HepG2 (cell line): ENCODE results near the gene ABCA2. TPM values are rescaled to one million over a fixed set of nuclear protein-coding genes. Genes with fewer than 3 reads are reported as not detected.

Experiments used
- FOSL2 ChIP-seq: sonication (generic); formaldehyde crosslinking; IDR thresholded peaks from 2 replicates; pipeline ENCODE4 v1.4.0; 2020; ENCODE audit warnings: missing genetic modification reagents
- MYNN ChIP-seq: sonication (generic); formaldehyde crosslinking; IDR thresholded peaks from 2 replicates; pipeline ENCODE4 v1.4.0; 2020; ENCODE audit warnings: mild to moderate bottlenecking, low read depth, missing genetic modification reagents
- MZF1 ChIP-seq: sonication (generic); formaldehyde crosslinking; IDR thresholded peaks from 2 replicates; pipeline ENCODE4 v1.8.1; 2023; ENCODE audit warnings: mild to moderate bottlenecking, missing genetic modification reagents, borderline replicate concordance
- NR2F6 ChIP-seq, 2 experiments: IDR thresholded peaks; 2 replicates each; pipeline ENCODE4 v1.6.1; 2016; ENCODE audit warnings: antibody characterized with exemption in 1 of 2, mild to moderate bottlenecking in 1 of 2
- RXRA ChIP-seq: sonication (generic); formaldehyde crosslinking; IDR thresholded peaks from 2 replicates; pipeline ENCODE4 v1.5.1; 2020; ENCODE audit warnings: missing genetic modification reagents
- TRAFD1 ChIP-seq: sonication (generic); formaldehyde crosslinking; IDR thresholded peaks from 2 replicates; pipeline ENCODE4 v1.5.1; 2020; ENCODE audit warnings: missing genetic modification reagents, mild to moderate bottlenecking, borderline replicate concordance
- ZBTB3 ChIP-seq: sonication (generic); formaldehyde crosslinking; IDR thresholded peaks from 2 replicates; pipeline ENCODE4 v1.4.0; 2020; ENCODE audit warnings: low read depth, mild to moderate bottlenecking, moderate library complexity, missing genetic modification reagents, borderline replicate concordance
- ZNF10 ChIP-seq: sonication (generic); formaldehyde crosslinking; IDR thresholded peaks from 2 replicates; pipeline ENCODE4 v1.4.0; 2020; ENCODE audit warnings: mild to moderate bottlenecking, low read depth, missing genetic modification reagents, borderline replicate concordance
- ZNF138 ChIP-seq: sonication (generic); formaldehyde crosslinking; IDR thresholded peaks from 2 replicates; pipeline ENCODE4 v1.5.0; 2020; ENCODE audit warnings: mild to moderate bottlenecking, low read depth, missing genetic modification reagents
- ZNF282 ChIP-seq: fragments of 450-650 bp; IDR thresholded peaks from 2 replicates; pipeline ENCODE4 v1.6.1; 2018; ENCODE audit not compliant: partially characterized antibody
- ZNF382 ChIP-seq: sonication (generic); formaldehyde crosslinking; IDR thresholded peaks from 2 replicates; pipeline ENCODE4 v1.5.0; 2020; ENCODE audit warnings: missing genetic modification reagents, mild to moderate bottlenecking, borderline replicate concordance
- ZNF44 ChIP-seq: sonication (generic); formaldehyde crosslinking; IDR thresholded peaks from 2 replicates; pipeline ENCODE4 v1.5.1; 2020; ENCODE audit warnings: mild to moderate bottlenecking, missing genetic modification reagents
- ZNF552 ChIP-seq: sonication (generic); formaldehyde crosslinking; IDR thresholded peaks from 2 replicates; pipeline ENCODE4 v1.9.0; 2022; ENCODE audit warnings: missing genetic modification reagents, mild to moderate bottlenecking, borderline replicate concordance
- ZNF572 ChIP-seq: sonication (generic); formaldehyde crosslinking; IDR thresholded peaks from 2 replicates; pipeline ENCODE4 v1.5.1; 2020; ENCODE audit warnings: mild to moderate bottlenecking, missing genetic modification reagents
- ZSCAN21 ChIP-seq: sonication (generic); formaldehyde crosslinking; IDR thresholded peaks from 2 replicates; pipeline ENCODE4 v1.8.0; 2022; ENCODE audit warnings: mild to moderate bottlenecking, missing genetic modification reagents, moderate library complexity, borderline replicate concordance
- ZUFSP ChIP-seq: sonication (generic); formaldehyde crosslinking; IDR thresholded peaks from 2 replicates; pipeline ENCODE4 v1.9.0; 2021; ENCODE audit warnings: missing genetic modification reagents, mild to moderate bottlenecking, borderline replicate concordance
- polyA plus RNA-seq, 8 experiments: library from polyadenylated mRNA; depleted of rRNA in 3 of 8; stranded (reverse) in 7 of 8; unstranded in 1 of 8; fragments of >200 nt; fragmentation: Illumina TruSeq in 4 of 8; extraction: Trizol in 4 of 8; gene quantifications; 2 replicates each; pipeline versions ENCODE4 v1.2.1 to v1.2.3, GENCODE V29; 2011 to 2016; ENCODE audit warnings: low read depth in 4 of 8, missing spikeins in 1 of 8, mixed read lengths in 1 of 8; ENCODE audit not compliant: insufficient read depth in 1 of 8
- total RNA-seq, 5 experiments: library from RNA; depleted of rRNA; stranded (reverse); fragments of >200 nt; fragmentation: Illumina TruSeq; extraction: Trizol; gene quantifications; 2 replicates each; pipeline ENCODE4 v1.2.3, GENCODE V29; 2016; ENCODE audit warnings: low read depth in 1 of 5
- TF ChIP-seq, protein P1 (sequence below): sonication (generic); formaldehyde crosslinking; conservative IDR thresholded peaks from 2 replicates; pipeline ENCODE4 v1.8.0; 2022; ENCODE audit warnings: missing genetic modification reagents
- TF ChIP-seq, protein P2 (sequence below): sonication (generic); formaldehyde crosslinking; IDR thresholded peaks from 2 replicates; pipeline ENCODE4 v1.5.0; 2020; ENCODE audit warnings: missing genetic modification reagents

The ABCA2 gene
- total and polyA plus RNA-seq, 2 of the 13 experiments (the other 11 are each of a cell fraction or from before 2014, with no cell fraction given): 2.9 to 19.2 TPM

DNA sequence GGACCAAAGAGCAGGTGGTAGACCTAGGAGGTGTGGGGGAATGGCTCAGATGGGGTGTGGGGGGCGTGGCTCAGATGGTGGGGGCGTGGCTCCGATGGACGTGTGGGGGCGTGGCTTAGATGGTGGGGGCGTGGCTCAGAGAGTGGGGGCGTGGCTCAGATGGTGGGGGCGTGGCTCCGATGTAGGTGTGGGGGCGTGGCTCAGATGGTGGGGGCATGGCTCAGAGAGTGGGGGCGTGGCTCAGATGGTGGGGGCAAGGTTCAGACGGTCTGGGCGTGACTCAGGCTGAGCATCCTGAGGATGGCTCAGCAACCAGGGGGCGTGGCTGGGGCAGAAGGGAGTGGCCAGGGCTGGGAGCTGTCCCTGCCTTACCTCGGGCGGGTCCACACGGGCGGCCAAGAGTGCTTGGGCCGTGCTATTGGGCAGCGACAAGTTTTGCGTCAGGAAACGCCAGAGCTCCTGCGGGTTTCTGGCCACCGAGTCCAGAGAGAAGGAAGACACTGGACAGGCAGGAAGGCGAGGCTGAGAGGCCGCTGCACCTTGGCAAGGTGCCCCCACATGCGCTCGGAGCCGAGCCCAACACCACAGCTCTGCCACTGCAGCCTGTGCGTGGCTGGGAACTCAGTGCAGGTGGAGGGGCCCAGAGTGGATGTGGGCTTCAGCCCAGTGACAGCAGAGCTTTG is 5.9 kb downstream of the ABCA2 start (continued):
- TF ChIP-seq ZNF138: 0 out of 2 replicates have a peak, but pooled peaks have one; percentile 76
- 0 out of 2 replicates have a peak, but pooled peaks have one; percentile 47 for TF ChIP-seq ZSCAN21 (CRISPR knock-in tag)
- 0 out of 2 replicates have a peak, but pooled peaks have one; percentile 38 for TF ChIP-seq MZF1 (CRISPR knock-in tag)
- TF ChIP-seq, protein P1, sequence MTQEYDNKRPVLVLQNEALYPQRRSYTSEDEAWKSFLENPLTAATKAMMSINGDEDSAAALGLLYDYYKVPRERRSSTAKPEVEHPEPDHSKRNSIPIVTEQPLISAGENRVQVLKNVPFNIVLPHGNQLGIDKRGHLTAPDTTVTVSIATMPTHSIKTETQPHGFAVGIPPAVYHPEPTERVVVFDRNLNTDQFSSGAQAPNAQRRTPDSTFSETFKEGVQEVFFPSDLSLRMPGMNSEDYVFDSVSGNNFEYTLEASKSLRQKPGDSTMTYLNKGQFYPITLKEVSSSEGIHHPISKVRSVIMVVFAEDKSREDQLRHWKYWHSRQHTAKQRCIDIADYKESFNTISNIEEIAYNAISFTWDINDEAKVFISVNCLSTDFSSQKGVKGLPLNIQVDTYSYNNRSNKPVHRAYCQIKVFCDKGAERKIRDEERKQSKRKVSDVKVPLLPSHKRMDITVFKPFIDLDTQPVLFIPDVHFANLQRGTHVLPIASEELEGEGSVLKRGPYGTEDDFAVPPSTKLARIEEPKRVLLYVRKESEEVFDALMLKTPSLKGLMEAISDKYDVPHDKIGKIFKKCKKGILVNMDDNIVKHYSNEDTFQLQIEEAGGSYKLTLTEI: no peak
- TF ChIP-seq ZBTB3 (CRISPR knock-in tag): no peak
- peak; percentile 52; the same call in 1 of the 2 replicates for TF ChIP-seq RXRA
- TF ChIP-seq ZNF552 (CRISPR knock-in tag): no peak
- no peak for TF ChIP-seq ZNF572 (CRISPR knock-in tag)
- no peak for TF ChIP-seq NR2F6 (IDR thresholded peaks at IDR 0.05)
- TF ChIP-seq NR2F6 (CRISPR knock-in tag; IDR thresholded peaks at IDR 0.05): 0 out of 2 replicates have a peak, but pooled peaks have one; percentile 22
- TF ChIP-seq ZNF10: no peak
- TF ChIP-seq ZNF44: no peak
- TF ChIP-seq ZNF282: no peak
- TF ChIP-seq TRAFD1 (CRISPR knock-in tag): 0 out of 2 replicates have a peak, but pooled peaks have one; percentile 27
- no peak for TF ChIP-seq ZNF382
- TF ChIP-seq ZUFSP (CRISPR knock-in tag): no peak
- TF ChIP-seq, protein P2, sequence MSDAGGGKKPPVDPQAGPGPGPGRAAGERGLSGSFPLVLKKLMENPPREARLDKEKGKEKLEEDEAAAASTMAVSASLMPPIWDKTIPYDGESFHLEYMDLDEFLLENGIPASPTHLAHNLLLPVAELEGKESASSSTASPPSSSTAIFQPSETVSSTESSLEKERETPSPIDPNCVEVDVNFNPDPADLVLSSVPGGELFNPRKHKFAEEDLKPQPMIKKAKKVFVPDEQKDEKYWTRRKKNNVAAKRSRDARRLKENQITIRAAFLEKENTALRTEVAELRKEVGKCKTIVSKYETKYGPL (CRISPR knock-in tag): no peak
- TF ChIP-seq FOSL2 (CRISPR knock-in tag): peak; percentile 61
- TF ChIP-seq MYNN (CRISPR knock-in tag): no peak
